ENCODE data around the gene C1orf216. TPM values are rescaled to one million over a fixed set of nuclear protein-coding genes. Genes with fewer than 3 reads are reported as not detected.

C1orf216 gene
- total and polyA plus RNA-seq, 2 donors (not counting 1 experiment from before 2014, with no cell fraction given) = 2.2 to 5.4 TPM

DNA sequence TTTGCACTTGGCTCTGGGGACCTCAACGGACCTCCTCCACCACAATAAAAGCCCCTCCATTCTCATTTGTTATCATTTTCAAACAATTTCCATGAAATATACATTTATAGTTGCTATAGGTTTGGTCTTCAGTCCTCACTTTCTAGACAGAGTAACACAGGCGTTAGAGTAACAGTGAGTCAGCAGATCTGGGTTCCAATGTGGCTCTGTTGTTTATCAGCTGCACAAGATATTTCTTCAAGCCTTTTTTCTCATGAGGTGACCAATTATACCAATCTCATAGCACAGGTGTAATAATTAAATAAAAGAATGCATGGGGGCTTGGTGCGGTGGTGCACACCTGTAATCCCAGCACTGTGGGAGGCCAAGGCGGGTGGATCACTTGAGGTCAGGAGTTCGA lies 44.6 kb downstream of the C1orf216 start:
- no peaks in the 10 kb centered on the region for H3K9me3 ChIP-seq (ENCODE audit: control extremely low read depth in 1 of 3, control insufficient read depth in 2 of 3, insufficient read depth in 1 of 3, low read length in 2 of 3)
- no CpG with 5 or more reads among the region's 5 CpGs for WGBS (ENCODE audit: insufficient coverage)
- intact Hi-C loops (cut with micrococcal nuclease) = no loop called here
- no peak overlapping the region for H3K4me2 ChIP-seq (replicated peaks; ENCODE audit: low read depth, low read length, poor library complexity, severe bottlenecking)
- Mint-ChIP-seq H3K4me3 (no peak overlapping the region), H3K4me1 (no peaks in the 10 kb centered on the region), H3K27me3 (peaks cover 39% of the 10 kb centered on the region), H3K9me3 (ENCODE audit: insufficient read depth) (no peaks in the 10 kb centered on the region), H3K27ac (no peak overlapping the region)
- no peak overlapping the region for H3K9ac ChIP-seq (ENCODE audit: low read length)
- H2AFZ ChIP-seq (ENCODE audit: insufficient read depth, low read depth, low read length, poor library complexity, severe bottlenecking) = no peak overlapping the region
- no peak overlapping the region for H3K4me3 ChIP-seq (ENCODE audit: control extremely low read depth in 1 of 5, extremely low read depth in 1 of 5, insufficient read depth in 1 of 5, low read depth in 2 of 5, low read length in 4 of 5)
- no peak for ATAC-seq (ENCODE audit: low read depth)
- H4K20me1 ChIP-seq (ENCODE audit: control insufficient read depth, insufficient read depth, low read length, poor library complexity, severe bottlenecking) = no peaks in the 10 kb centered on the region
- no peaks in the 10 kb centered on the region for H3K79me2 ChIP-seq (ENCODE audit: control insufficient read depth, insufficient read depth, low read length)
- no peaks in the 10 kb centered on the region for H3K36me3 ChIP-seq (replicated peaks in 1 of 2; ENCODE audit: control extremely low read depth in 1 of 2, control insufficient read depth in 1 of 2, extremely low read depth in 1 of 2, insufficient read depth in 2 of 2, low read length in 1 of 2)
- ChIA-PET POLR2A (no interaction called here), CTCF (interaction anchor here (2.3 kb wide), 1 partner anchor 42 kb away, joined by 5 read pairs; no protein-coding TSS in a partner anchor)
- no peak for DNase-seq
- TF ChIP-seq CTCF (IDR thresholded peaks at IDR 0.05) (no peak), EZH2 (IDR thresholded peaks at IDR 0.05; ENCODE audit: borderline replicate concordance, insufficient read depth, low read depth, low read length, poor library complexity, severe bottlenecking) (no peak)
- no peaks in the 10 kb centered on the region for H3K4me1 ChIP-seq (ENCODE audit: control insufficient read depth in 2 of 2, insufficient read depth in 2 of 2, low read length in 2 of 2)
- H3K27ac ChIP-seq (ENCODE audit: low read length in 2 of 2) = no peak overlapping the region
- peaks cover 0 to 18% (median 4%) of the 10 kb centered on the region in 4 experiments for H3K27me3 ChIP-seq (replicated peaks in 1 of 4; ENCODE audit: control extremely low read depth in 1 of 4, control insufficient read depth in 3 of 4, insufficient read depth in 4 of 4, low read length in 3 of 4)

- TF ChIP-seq CTCF (IDR thresholded peaks at IDR 0.05) = no peak
- no peak for TF ChIP-seq EZH2 (IDR thresholded peaks at IDR 0.05; ENCODE audit: borderline replicate concordance, insufficient read depth, low read depth, low read length, poor library complexity, severe bottlenecking)
- H3K4me1 Mint-ChIP-seq = no peaks in the 10 kb centered on the region
- CTCF ChIA-PET = no interaction called here
These were observed 46.6 kb downstream of the C1orf216 start for GRCh38 chr1:35672116-35672515.

More at GRCh38 chr1:35672116-35672515, 46.6 kb downstream of the C1orf216 start:
- Histone ChIP-seq H3K36me3 (replicated peaks in 1 of 2; ENCODE audit: control extremely low read depth in 1 of 2, control insufficient read depth in 1 of 2, extremely low read depth in 1 of 2, insufficient read depth in 2 of 2, low read length in 1 of 2) (no peaks in the 10 kb centered on the region), H3K4me3 (ENCODE audit: control extremely low read depth in 1 of 5, extremely low read depth in 1 of 5, insufficient read depth in 1 of 5, low read depth in 2 of 5, low read length in 4 of 5) (no peak overlapping the region), H3K27ac (ENCODE audit: low read length in 2 of 2) (no peak overlapping the region), H2AFZ (ENCODE audit: insufficient read depth, low read depth, low read length, poor library complexity, severe bottlenecking) (no peak overlapping the region), H3K79me2 (ENCODE audit: control insufficient read depth, insufficient read depth, low read length) (no peaks in the 10 kb centered on the region), H3K9ac (ENCODE audit: low read length) (no peak overlapping the region), H3K9me3 (ENCODE audit: control extremely low read depth in 1 of 3, control insufficient read depth in 2 of 3, insufficient read depth in 1 of 3, low read length in 2 of 3) (no peaks in the 10 kb centered on the region), H3K4me1 (ENCODE audit: control insufficient read depth in 2 of 2, insufficient read depth in 2 of 2, low read length in 2 of 2) (no peaks in the 10 kb centered on the region), H4K20me1 (ENCODE audit: control insufficient read depth, insufficient read depth, low read length, poor library complexity, severe bottlenecking) (no peaks in the 10 kb centered on the region), H3K27me3 (replicated peaks in 1 of 4; ENCODE audit: control extremely low read depth in 1 of 4, control insufficient read depth in 3 of 4, insufficient read depth in 4 of 4, low read length in 3 of 4) (peaks cover 0 to 21% (median 4%) of the 10 kb centered on the region in 4 experiments), H3K4me2 (replicated peaks; ENCODE audit: low read depth, low read length, poor library complexity, severe bottlenecking) (no peak overlapping the region)
- intact Hi-C loops (cut with micrococcal nuclease) = no loop called here
- POLR2A ChIA-PET = no interaction called here
- Mint-ChIP-seq H3K27ac (no peak overlapping the region), H3K4me3 (no peak overlapping the region), H3K9me3 (ENCODE audit: insufficient read depth) (no peaks in the 10 kb centered on the region), H3K27me3 (peaks cover 38% of the 10 kb centered on the region)
- no peak for DNase-seq
- WGBS (ENCODE audit: insufficient coverage) = 93% methylated on average over 6 of the region's 6 CpGs
- ATAC-seq (ENCODE audit: low read depth) = no peak
